CD4-positive, alpha-beta T cell treated with Interleukin-10 for 1 hour (primary cell): ENCODE measurements around the gene PLA2G4A.

Experiments
- DNase-seq: peaks from one replicate; pipeline ENCODE4 v3.0.0-alpha.2; 2020

Gene PLA2G4A

GRCh38 chr1:187032982-187033692 lies 204.4 kb downstream of the PLA2G4A start:
- DNase-seq: no peak

DNA sequence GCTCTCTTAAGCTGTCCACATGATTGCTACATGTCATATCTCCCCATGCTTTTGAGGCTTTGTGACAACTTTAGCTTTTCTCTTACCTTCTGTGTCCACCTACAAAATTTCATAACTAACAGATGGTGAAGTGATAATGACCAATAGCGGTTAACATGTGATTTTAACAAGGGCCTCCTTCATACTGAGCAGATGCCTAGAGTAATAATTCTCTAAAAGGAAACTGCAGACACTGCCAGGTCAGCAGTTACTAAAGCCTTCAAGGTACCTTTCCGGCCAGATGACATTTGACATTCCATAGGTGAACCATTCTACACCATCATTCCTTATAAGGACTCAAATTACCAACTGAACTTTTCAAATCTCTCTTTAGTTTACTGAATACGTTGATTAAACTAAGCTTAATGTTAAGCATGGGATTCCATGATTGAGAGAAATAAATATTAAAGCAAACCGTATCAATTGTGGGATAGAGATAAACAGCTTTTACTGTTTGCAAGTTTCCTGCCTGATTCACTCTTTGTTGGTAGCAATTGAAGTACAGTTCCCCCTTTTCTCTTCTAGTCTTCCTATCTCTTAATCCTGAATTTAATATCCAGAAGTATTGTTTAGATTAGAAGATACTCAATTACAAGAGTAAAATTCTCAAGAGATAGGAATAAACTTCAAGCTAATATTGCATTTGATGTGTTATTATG lies 205.1 kb downstream of the PLA2G4A start:
- no peak for DNase-seq

DNA sequence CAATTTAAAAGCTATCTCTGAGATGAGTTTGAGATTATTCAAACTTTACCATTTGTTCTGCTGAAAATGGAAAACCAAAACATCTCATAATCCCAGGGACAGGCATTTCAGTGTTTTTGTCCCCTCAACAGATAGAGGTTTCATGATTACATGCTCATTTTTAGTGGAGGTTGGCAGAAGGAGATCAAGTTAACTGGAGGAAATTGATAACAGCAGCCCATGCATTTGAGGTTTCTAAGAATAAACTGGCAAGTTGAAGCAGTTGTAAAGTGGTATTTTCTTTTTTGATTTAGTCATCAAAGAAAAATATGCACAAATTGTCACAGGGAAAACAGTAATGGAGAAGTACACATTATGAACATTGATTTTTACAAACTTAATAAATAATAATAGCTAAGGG lies 205.8 kb downstream of the PLA2G4A start:
- DNase-seq: no peak

DNA sequence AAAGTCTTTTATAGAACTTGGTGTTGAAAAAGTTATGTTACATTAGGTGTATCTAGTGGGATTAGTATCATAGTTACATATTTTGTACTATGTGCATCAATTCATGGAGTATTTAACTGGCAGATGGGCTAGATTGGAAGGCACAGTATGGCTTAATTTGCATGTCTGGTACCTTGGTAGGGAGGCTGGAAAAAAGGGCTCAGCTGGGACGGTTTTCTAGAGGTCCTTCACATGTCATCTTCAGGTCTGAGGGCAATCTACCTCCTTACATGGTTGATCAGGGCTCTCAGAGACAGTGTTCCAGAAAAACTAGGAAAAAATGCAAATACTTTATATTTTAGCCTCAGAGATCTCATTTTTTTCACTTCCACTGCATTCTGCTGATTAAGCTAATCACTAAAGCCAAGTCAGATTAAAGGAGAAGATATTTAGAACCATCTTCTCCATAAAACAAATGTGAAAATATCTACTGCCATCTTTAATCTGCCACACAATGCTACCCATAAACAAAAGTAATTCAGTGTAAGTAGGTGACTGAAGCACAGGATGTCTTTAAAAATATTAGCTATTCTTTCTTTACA lies 209.3 kb downstream of the PLA2G4A start:
- DNase-seq: no peak
